HG03139 (cell line): Measurements from ENCODE around the gene PPP5C.
"Not testable (repeated sequence)": the region's sequence is repeated elsewhere in the genome, so short reads cannot be mapped to it uniquely, and the experiment has no call there.

Experiments
- ATAC-seq: cut with Tn5 transposase; IDR thresholded peaks from one replicate; pipeline ENCODE4 v1.9.1; 2021; ENCODE audit not compliant: unreplicated experiment

Gene PPP5C

DNA sequence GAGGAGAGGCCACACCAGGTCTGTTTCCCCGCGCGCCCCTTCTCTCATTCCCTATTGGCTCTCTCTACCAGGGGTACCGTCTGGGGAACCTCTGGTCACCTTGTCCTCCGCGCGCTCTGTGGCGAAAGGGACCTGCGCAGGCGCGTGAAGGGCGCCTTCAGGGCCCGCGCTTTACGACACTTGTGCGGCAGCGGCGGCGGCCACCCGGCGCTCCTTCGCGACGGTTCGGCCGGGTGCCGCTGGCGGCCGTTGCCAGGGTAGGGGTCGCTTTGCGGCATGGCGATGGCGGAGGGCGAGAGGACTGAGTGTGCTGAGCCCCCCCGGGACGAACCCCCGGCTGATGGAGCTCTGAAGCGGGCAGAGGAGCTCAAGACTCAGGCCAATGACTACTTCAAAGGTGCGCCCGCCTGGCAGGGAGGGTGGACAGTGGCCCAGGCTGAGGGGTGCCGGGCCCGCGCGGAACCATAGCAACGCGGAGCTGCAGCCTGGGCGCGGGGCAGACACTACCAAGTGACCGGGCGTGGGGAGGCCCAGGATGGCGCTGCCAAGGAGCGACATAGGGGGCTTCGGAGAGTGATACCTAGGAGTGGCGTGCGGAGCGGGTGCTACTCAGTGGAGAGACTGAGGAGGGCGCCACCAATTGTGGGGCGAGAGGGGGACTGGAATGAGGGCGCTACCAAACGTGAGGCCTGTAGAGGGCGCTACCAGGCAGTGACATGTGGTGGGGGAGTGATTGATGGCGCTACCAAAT is at the start of gene PPP5C:
Gene PPP5C (plus strand): TSS at position 267 of the 751 bp plus-strand sequence. CDS start 10 bp downstream, at position 277.
- ATAC-seq, result peak; percentile 45

- no peak for ATAC-seq
These were observed 49.0 kb upstream of the PPP5C start for GRCh38 chr19:46297700-46298478.

- no peak for ATAC-seq
These were observed 48.3 kb upstream of the PPP5C start for GRCh38 chr19:46298479-46299003.

DNA sequence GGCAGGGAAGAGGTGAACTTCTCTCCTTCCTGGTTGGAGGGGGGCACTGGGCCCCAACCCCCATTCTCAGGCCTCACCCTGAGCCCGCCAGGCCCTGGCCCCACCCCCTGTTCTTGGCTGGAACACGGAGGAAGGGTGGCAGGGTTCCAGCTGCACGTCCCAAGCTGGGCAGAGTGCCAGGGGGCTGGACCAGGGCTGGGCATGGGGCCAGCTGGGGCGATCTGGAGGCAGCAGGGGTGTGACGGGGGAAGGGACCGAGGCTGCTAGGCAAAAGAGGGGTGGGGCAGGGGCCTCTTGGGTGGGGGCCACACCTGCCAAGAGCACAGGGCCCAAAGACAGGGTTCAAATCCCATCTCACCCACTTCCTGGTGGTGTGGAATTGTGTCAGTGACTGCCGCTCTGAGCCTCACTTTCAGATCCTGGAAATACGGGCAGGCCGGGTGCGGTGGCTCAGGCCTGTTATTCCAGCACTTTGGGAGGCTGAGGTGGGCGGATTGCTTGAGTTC is 47.8 kb upstream of the PPP5C start:
- no peak for ATAC-seq

DNA sequence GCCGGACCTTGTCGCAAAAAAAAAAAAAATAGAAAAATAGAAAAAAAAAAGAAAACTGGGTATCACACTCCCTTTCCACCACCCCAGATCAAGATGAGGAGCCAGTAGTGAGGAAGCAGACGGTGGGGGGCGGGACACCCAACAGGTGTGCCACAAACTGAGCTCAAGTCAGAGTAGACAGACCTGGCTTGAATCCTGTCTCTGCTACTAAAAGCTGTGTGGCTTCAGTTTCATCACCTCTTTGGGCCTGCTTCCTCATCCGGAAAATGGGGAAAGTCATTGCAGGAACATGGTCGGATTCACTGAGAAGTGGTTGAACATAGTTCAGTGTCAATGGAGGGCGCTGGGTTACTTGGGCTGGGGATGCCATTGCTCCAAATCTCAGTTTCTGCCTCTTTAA is 47.2 kb upstream of the PPP5C start:
- ATAC-seq, result no peak

- no peak for ATAC-seq
These were observed 43.6 kb upstream of the PPP5C start for GRCh38 chr19:46303322-46303690.

- no peak for ATAC-seq
These were observed 43.0 kb upstream of the PPP5C start for GRCh38 chr19:46303691-46304397.

DNA sequence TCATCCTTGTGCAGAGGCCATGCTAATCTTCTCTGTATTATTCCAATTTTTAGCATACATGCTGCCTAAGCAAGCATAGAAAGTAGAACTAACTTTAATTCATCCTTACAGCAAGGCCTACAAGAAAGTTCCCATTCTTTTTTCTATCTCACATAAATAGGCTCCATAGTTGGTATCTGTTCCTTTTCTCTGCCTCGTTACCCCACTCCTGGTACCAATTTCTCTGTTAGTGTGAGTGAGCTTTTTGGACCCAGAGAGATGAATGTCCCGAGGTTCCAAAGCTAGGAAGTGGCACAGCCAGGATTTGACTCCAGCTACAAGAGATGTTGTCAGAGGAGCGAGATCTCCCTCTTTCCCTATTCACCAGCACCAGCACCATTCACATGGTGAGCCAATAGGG is 40.4 kb upstream of the PPP5C start:
- no peak for ATAC-seq

GRCh38 chr19:46308510-46308909 is 38.4 kb upstream of the PPP5C start:
- no peak for ATAC-seq

DNA sequence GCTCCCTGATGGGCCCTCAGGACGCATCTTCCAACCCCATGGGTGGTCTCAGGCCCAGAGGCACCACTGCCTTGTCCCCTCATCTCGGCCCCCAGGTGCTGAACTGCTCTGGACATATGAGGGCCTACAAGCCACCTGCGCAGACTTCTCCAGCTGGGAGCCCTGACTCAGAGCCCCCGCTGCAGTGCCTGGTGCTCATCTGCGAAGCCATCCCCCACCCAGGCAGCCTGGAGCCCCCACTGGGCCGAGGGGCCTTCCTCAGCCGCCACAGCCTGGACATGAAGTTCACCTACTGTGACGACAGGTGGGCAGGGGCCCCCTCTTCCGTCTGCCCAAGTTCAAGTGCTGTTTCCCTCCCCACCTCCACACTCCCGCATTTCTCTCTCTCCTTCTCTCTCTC is 37.8 kb upstream of the PPP5C start:
- no peak for ATAC-seq

DNA sequence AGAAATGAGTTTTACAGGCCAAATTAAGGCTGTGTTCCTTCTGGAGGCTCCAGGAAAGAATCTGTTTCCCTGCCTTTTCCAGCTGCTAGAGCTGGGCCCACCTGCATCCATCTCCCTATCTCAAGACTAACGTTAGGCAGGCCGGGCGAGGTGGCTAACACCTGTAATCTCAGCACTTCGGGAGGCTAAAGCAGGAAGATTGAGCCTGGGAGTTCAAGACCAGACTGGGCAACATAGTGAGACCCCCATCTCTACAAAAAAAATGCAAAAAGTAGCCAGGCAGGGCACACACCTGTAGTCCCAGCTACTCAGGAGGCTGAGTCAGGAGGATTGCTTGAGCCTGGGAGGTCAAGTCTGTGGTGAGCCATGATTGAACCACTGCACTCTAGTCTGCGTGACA is 35.4 kb upstream of the PPP5C start:
- ATAC-seq, result no peak

DNA sequence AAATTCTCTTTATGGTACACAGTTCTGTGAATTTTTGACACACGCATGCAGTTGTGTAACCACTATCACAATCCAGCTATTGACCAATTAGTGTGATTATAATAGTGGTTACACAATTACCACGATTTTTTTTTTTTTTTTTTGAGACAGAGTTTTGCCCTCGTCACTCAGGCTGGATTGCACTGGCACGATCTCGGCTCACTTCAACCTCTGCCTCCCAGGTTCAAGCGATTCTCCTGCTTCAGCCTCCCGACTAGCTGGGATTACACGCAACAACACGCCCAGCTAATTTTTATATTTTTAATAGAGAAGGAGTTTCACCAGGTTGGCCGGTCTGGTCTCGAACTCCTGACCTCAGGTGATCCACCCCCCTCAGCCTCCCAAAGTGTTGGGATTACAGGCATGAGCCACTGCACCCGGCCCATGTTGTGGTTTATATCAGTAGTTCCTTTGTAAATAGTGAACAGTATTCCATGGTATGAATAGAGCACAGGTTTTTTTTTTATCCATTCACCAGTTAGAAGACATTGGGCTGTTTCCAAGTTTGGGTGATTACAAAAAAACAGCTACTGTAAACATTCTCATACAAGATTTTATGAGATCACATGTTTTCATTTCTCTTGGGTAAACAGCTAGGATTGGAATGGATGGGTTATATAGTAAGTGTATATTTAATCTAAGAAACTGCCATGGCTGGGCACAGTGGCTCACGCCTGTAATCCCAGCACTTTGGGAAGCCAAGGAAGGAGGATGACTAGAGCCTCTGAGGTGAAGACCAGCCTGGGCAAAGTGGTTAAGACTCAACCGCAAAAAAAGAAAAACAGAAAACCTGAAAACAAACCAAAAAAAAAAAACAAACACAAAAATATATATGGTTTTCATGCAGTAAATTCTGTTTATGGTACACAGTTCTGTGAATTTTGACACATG is 33.1 kb upstream of the PPP5C start:
- ATAC-seq, result not testable (repeated sequence)

DNA sequence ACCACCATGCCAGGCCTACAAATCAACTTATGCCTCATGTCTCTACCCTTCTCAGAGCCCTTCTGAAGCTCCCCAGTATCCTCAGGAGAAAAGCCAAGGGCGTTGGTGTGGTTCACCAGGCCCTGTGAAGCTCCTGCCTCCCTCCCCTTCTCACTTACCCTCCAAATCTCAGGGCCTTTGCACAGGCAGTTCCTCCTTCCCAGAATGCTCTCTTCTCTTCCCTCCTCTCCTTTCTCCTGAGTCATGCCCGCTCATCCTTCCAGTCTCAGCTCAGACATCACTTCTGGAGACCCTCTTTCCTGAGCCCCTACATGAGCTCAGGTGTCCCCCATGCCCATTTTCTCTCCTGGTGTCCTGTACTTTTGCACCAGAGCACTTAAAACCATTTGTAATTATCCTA is 29.5 kb upstream of the PPP5C start:
- ATAC-seq, result no peak

GRCh38 chr19:46319613-46320012 is 27.3 kb upstream of the PPP5C start:
- ATAC-seq, result no peak

- ATAC-seq, result no peak
These were observed 26.3 kb upstream of the PPP5C start for GRCh38 chr19:46320559-46320958.

DNA sequence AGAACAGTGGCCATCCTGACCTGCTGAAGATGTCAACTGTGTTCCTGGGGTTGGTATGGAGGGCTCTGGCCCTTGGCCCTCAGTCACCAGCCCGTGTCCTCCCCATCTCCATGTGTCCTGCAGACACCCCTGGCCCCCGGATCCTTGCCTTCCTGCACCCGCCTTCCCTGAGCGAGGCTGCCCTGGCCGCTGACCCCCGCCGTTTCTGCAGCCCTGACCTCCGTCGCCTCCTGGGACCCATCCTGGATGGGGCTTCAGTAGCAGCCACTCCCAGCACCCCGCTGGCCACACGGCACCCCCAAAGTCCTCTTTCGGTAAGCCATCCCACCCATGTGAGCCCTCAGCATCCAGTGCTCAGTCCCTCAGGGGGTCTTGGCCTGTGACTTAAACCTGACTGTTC is 25.2 kb upstream of the PPP5C start:
- no peak for ATAC-seq

DNA sequence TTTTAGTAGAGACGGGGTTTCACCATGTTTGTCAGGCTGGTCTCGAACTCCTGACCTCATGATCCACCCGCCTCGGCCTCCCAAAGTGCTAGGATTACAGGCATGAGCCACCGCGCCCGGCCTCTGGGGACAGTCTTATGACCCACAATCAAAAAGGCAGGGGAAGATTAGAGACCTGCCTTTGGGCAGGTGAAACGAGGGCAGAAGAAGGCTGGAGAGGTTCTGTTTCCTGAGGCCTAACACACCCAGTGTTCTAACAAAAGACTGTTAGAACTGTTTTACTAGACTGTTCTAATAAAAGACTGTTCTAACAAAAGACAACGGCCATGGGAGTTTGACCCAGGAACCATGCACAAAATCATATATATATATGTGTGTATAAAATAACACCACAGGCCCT is 23.7 kb upstream of the PPP5C start:
- ATAC-seq, result not testable (repeated sequence)

DNA sequence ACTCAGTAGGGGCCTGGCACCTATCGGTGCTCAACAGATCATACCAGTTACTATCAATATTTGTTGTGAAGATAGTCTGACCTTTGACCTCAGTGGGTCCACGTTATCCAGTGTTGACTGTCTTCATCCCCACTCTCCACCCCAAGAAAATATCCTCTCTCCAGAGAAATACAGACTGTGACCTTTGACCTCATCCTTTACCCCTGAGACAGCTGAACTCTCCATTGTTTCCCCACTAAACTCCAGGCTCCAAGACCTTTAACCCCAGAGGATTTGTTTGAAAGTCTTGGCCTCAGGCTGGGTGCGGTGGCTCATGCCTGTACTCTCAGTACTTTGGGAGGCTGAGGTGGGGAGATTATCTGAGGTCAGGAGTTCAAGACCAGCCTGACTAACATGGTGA is 22.6 kb upstream of the PPP5C start:
- ATAC-seq, result no peak

DNA sequence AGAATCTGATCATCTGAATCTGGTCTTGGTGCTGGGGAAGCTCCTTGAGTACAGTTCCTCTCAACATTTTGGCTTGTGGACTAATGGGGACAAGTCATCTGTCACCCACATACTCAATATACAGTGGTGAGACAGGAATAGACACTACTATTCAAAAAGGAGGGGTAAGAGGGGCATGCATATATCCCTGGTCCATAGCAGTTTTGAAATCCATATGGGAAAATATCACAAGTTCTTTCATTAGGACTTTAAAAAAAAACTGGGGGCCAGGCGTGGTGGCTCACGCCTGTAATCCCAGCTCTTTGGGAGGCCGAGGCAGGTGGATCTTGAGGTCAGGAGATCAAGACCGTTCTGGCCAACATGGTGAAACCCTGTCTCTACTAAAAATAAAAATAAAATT is 20.3 kb upstream of the PPP5C start:
- ATAC-seq, result no peak

GRCh38 chr19:46328079-46328478 is 18.8 kb upstream of the PPP5C start:
- ATAC-seq, result no peak
